ENCODE measurements around the gene PRPF38A. TPM values are rescaled to one million over a fixed set of nuclear protein-coding genes. Genes with fewer than 3 reads are reported as not detected.
A peak's percentile ranks its signal among the peaks of the same experiment; 100 is the strongest.

PRPF38A gene
- total RNA-seq, 1 donor, result 6.2 TPM

- H3K79me2 ChIP-seq (ENCODE audit: insufficient read depth, low read length), result no peaks in the 10 kb centered on the region
- no peak for DNase-seq (ENCODE audit: insufficient read length, low spot score, missing footprints)
- H3K27ac ChIP-seq (ENCODE audit: low read depth, low read length), result no peak overlapping the region
- H3K4me1 ChIP-seq (ENCODE audit: insufficient read depth, low read length), result no peaks in the 10 kb centered on the region
- no peak overlapping the region for H3K4me2 ChIP-seq (ENCODE audit: insufficient read depth, low read length)
- peaks cover 4% of the 10 kb centered on the region for H3K36me3 ChIP-seq (ENCODE audit: insufficient read depth, low read length)
- TF ChIP-seq CTCF (IDR thresholded peaks at IDR 0.05; ENCODE audit: extremely low read depth, low read depth, low read length), result no peak
- no peak overlapping the region for H3K4me3 ChIP-seq (ENCODE audit: insufficient read depth, low read length)
- no peaks in the 10 kb centered on the region for H3K27me3 ChIP-seq (ENCODE audit: insufficient read depth, low read length)
- no peaks in the 10 kb centered on the region for H4K20me1 ChIP-seq (ENCODE audit: insufficient read depth, low read length)
- no peaks in the 10 kb centered on the region for H3K9me3 ChIP-seq (ENCODE audit: low read depth, low read length)
- no peak overlapping the region for H2AFZ ChIP-seq (ENCODE audit: low read length)
Measured at GRCh38 chr1:52385376-52385775, 19.0 kb upstream of the PRPF38A start.

GRCh38 chr1:52386458-52386857, 17.9 kb upstream of the PRPF38A start:
- no peak for DNase-seq (ENCODE audit: insufficient read length, low spot score, missing footprints)
- Histone ChIP-seq H3K36me3 (ENCODE audit: insufficient read depth, low read length) (peaks cover 4% of the 10 kb centered on the region), H3K4me2 (ENCODE audit: insufficient read depth, low read length) (no peak overlapping the region), H3K9me3 (ENCODE audit: low read depth, low read length) (no peaks in the 10 kb centered on the region), H2AFZ (ENCODE audit: low read length) (no peak overlapping the region), H3K4me3 (ENCODE audit: insufficient read depth, low read length) (no peak overlapping the region), H4K20me1 (ENCODE audit: insufficient read depth, low read length) (no peaks in the 10 kb centered on the region), H3K27ac (ENCODE audit: low read depth, low read length) (no peak overlapping the region), H3K4me1 (ENCODE audit: insufficient read depth, low read length) (no peaks in the 10 kb centered on the region), H3K27me3 (ENCODE audit: insufficient read depth, low read length) (no peaks in the 10 kb centered on the region), H3K79me2 (ENCODE audit: insufficient read depth, low read length) (no peaks in the 10 kb centered on the region)
- no peak for TF ChIP-seq CTCF (IDR thresholded peaks at IDR 0.05; ENCODE audit: extremely low read depth, low read depth, low read length)

GRCh38 chr1:52393174-52393573, 11.2 kb upstream of the PRPF38A start:
- no peaks in the 10 kb centered on the region for H4K20me1 ChIP-seq (ENCODE audit: insufficient read depth, low read length)
- no peaks in the 10 kb centered on the region for H3K79me2 ChIP-seq (ENCODE audit: insufficient read depth, low read length)
- H3K36me3 ChIP-seq (ENCODE audit: insufficient read depth, low read length), result peaks cover 3% of the 10 kb centered on the region
- H3K4me1 ChIP-seq (ENCODE audit: insufficient read depth, low read length), result no peaks in the 10 kb centered on the region
- DNase-seq (ENCODE audit: insufficient read length, low spot score, missing footprints), result no peak
- no peaks in the 10 kb centered on the region for H3K27me3 ChIP-seq (ENCODE audit: insufficient read depth, low read length)
- no peak overlapping the region for H3K27ac ChIP-seq (ENCODE audit: low read depth, low read length)
- no peak for TF ChIP-seq CTCF (IDR thresholded peaks at IDR 0.05; ENCODE audit: extremely low read depth, low read depth, low read length)
- H3K9me3 ChIP-seq (ENCODE audit: low read depth, low read length), result no peaks in the 10 kb centered on the region
- H3K4me2 ChIP-seq (ENCODE audit: insufficient read depth, low read length), result no peak overlapping the region
- no peak overlapping the region for H2AFZ ChIP-seq (ENCODE audit: low read length)
- H3K4me3 ChIP-seq (ENCODE audit: insufficient read depth, low read length), result no peak overlapping the region

- Histone ChIP-seq H3K27ac (ENCODE audit: low read depth, low read length) (no peak overlapping the region), H2AFZ (ENCODE audit: low read length) (no peak overlapping the region), H3K4me2 (ENCODE audit: insufficient read depth, low read length) (no peak overlapping the region), H3K9me3 (ENCODE audit: low read depth, low read length) (no peaks in the 10 kb centered on the region), H3K79me2 (ENCODE audit: insufficient read depth, low read length) (peaks cover 9% of the 10 kb centered on the region), H3K27me3 (ENCODE audit: insufficient read depth, low read length) (no peaks in the 10 kb centered on the region), H3K4me1 (ENCODE audit: insufficient read depth, low read length) (peaks cover 7% of the 10 kb centered on the region), H4K20me1 (ENCODE audit: insufficient read depth, low read length) (no peaks in the 10 kb centered on the region), H3K4me3 (ENCODE audit: insufficient read depth, low read length) (no peak overlapping the region), H3K36me3 (ENCODE audit: insufficient read depth, low read length) (peaks cover 3% of the 10 kb centered on the region)
- no peak for TF ChIP-seq CTCF (IDR thresholded peaks at IDR 0.05; ENCODE audit: extremely low read depth, low read depth, low read length)
- peak; percentile 22 for DNase-seq (ENCODE audit: insufficient read length, low spot score, missing footprints)
Measured at GRCh38 chr1:52399629-52400028, 4.8 kb upstream of the PRPF38A start.

Measured in osteoblast (primary cell).